ENCODE results near the gene IL1F10. TPM values are rescaled to one million over a fixed set of nuclear protein-coding genes. Genes with fewer than 3 reads are reported as not detected.
A peak's percentile ranks its signal among the peaks of the same experiment; 100 is the strongest.

The IL1F10 gene
- total and polyA plus RNA-seq, 2 of the 13 experiments (the other 11 are each of a cell fraction or from before 2014, with no cell fraction given), result not detected

DNA sequence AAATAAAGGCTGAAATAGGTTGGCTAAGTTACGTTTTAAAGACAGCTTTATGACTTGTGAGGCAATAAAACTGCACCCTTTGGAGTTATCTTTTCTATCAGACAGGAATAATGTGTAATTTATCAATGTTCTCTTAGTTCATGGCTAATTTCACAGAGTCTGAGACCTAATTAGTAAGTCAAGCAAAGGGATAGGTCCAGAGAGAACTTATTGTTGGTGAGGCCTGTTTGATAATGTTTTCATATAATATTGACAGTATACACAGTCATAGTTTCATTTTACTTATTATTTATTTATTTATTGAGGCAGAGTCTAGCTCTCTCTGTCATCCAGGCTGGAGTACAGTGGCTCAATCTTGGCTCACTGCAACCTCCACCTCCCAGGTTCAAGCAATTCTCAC, 10.7 kb upstream of the IL1F10 start (continued):
- TF ChIP-seq ZBTB38 (CRISPR knock-in tag; IDR thresholded peaks at IDR 0.05), result no peak
- TF ChIP-seq PAWR (CRISPR knock-in tag; IDR thresholded peaks at IDR 0.05; ENCODE audit: borderline replicate concordance), result no peak
- no peak for TF ChIP-seq ZNF484 (CRISPR knock-in tag; IDR thresholded peaks at IDR 0.05; ENCODE audit: borderline replicate concordance, low read depth)

DNA sequence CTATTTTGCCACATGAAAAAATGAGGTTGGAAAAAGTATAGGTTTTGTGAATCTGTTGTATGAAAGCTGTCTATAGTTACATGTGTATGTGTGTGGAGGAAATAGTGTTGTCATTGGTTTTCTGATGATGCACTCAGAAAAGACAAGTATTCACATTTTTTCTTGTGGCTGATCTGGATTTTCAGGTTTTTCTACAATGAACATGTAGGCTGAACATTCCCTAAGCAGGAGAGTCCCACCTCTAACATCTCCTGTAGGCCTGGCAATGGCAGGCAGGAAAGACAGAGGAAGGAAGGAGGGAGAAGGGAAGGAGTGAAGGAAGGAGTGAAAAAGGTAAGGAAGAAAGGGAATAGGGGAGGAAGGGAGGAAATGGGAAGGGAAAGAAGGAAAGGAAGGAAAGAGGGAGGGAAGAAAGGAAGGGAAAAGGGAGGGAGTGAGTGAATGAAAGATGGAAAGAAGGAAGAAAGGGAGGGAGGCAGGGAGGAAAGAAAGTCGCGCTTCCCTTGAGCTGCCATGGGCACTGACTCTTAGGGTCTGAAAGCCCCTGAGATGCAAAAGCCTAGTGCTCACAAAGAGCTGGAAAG, 9.3 kb upstream of the IL1F10 start:
- POLR2A ChIA-PET, result no interaction called here
- no peaks in the 10 kb centered on the region for H3K36me3 ChIP-seq (replicated peaks in 1 of 2; ENCODE audit: control insufficient read depth in 1 of 2, insufficient read depth in 2 of 2, low read length in 2 of 2)
- in situ Hi-C loops (cut with HindIII; ENCODE audit: extremely low pct_ligation_motif_present, low pct_unique_long_range_greater_than_20kb) (no loop called here), intact Hi-C loops (cut with micrococcal nuclease; ENCODE audit: unreplicated experiment) (no loop called here)
- H3K27me3 ChIP-seq (ENCODE audit: control insufficient read depth in 1 of 2, insufficient read depth in 2 of 2, low read length in 2 of 2), result peaks cover 2 to 26% of the 10 kb centered on the region in 2 experiments; a peak in 4 of 5 replicates
- TF ChIP-seq ZNF207 (IDR thresholded peaks at IDR 0.05; ENCODE audit: borderline replicate concordance), result no peak
- TF ChIP-seq HNRNPH1 (optimal IDR thresholded peaks at IDR 0.05; ENCODE audit: low read depth, low read length), result no peak
- peak; percentile 50 for TF ChIP-seq HNRNPK (IDR thresholded peaks at IDR 0.05; ENCODE audit: low read depth, low read length, poor library complexity, severe bottlenecking)
- TF ChIP-seq FOXK2 (IDR thresholded peaks at IDR 0.05), result peak; percentile 18; the same call in 1 of the 2 replicates
- no peak for TF ChIP-seq PAWR (CRISPR knock-in tag; IDR thresholded peaks at IDR 0.05; ENCODE audit: borderline replicate concordance)
- TF ChIP-seq NFYB (CRISPR knock-in tag; IDR thresholded peaks at IDR 0.05), result no peak
- TF ChIP-seq, protein P1, sequence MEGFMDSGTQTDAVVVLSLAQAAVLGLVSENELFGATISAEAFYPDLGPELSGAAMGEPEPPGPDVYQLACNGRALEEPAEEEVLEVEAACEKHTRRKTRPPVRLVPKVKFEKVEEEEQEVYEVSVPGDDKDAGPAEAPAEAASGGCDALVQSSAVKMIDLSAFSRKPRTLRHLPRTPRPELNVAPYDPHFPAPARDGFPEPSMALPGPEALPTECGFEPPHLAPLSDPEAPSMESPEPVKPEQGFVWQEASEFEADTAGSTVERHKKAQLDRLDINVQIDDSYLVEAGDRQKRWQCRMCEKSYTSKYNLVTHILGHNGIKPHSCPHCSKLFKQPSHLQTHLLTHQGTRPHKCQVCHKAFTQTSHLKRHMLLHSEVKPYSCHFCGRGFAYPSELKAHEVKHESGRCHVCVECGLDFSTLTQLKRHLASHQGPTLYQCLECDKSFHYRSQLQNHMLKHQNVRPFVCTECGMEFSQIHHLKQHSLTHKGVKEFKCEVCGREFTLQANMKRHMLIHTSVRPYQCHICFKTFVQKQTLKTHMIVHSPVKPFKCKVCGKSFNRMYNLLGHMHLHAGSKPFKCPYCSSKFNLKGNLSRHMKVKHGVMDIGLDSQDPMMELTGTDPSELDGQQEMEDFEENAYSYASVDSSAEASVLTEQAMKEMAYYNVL (CRISPR knock-in tag; IDR thresholded peaks at IDR 0.05; ENCODE audit: borderline replicate concordance), result no peak
- TF ChIP-seq PCBP2 (optimal IDR thresholded peaks at IDR 0.05; ENCODE audit: low read depth, low read length, poor library complexity, severe bottlenecking), result peak; percentile 36
- TF ChIP-seq, protein P2, sequence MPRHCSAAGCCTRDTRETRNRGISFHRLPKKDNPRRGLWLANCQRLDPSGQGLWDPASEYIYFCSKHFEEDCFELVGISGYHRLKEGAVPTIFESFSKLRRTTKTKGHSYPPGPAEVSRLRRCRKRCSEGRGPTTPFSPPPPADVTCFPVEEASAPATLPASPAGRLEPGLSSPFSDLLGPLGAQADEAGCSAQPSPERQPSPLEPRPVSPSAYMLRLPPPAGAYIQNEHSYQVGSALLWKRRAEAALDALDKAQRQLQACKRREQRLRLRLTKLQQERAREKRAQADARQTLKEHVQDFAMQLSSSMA (CRISPR knock-in tag; IDR thresholded peaks at IDR 0.05), result no peak
- FAIRE-seq (no peak), DNase-seq (ENCODE audit: low spot score) (no peak), ATAC-seq (no peak)
- peaks cover 14% of the 10 kb centered on the region; the same call in 1 of the 2 replicates for H3K9me3 ChIP-seq (ENCODE audit: low read length)
- no peak overlapping the region for H2AFZ ChIP-seq (ENCODE audit: low read length)
- CTCF ChIA-PET (ENCODE audit: low intra/inter-chr PET ratio, low total read pairs), result no interaction called here
- BruUV-seq (replicated peaks), result no TSS peak
- H3K27ac ChIP-seq (ENCODE audit: extremely low read length, insufficient read depth, low read length), result no peak overlapping the region
- no peak overlapping the region for H3K9ac ChIP-seq (ENCODE audit: insufficient read depth, low read depth, low read length)
- no peaks in the 10 kb centered on the region for H3K79me2 ChIP-seq (ENCODE audit: insufficient read depth, low read length)
- H3K4me1 ChIP-seq (ENCODE audit: insufficient read depth, low read length), result no peaks in the 10 kb centered on the region
- 48% methylated on average over 2 of the region's 2 CpGs for WGBS (ENCODE audit: low lambda C conversion rate)
- H4K20me1 ChIP-seq (ENCODE audit: insufficient read depth, low read length), result no peaks in the 10 kb centered on the region
- H3K4me2 ChIP-seq (ENCODE audit: low read depth, low read length), result no peak overlapping the region
- no peak overlapping the region for H3K4me3 ChIP-seq (replicated peaks in 1 of 3; ENCODE audit: insufficient read depth in 1 of 3, low read depth in 2 of 3, low read length in 3 of 3)

Data from HepG2 (cell line).